RWPE1 (cell line): ENCODE measurements around the gene LRMDA.

Experiments
- CTCF ChIA-PET: fragments of 350-600 bp; sonication (Branson Sonifier 250); formaldehyde crosslinking; extraction: SDS; loops from one replicate; lab custom pipeline; 2021; lab: Yijun Ruan, JAX
- POLR2A ChIA-PET: fragments of 400-600 bp; formaldehyde crosslinking; extraction: SDS; loops from one replicate; lab custom pipeline; 2020; ENCODE audit warnings: antibody characterized with exemption; ENCODE audit not compliant: low non-redundant PET; lab: Yijun Ruan, JAX
- DNase-seq: peaks from one replicate; pipeline ENCODE4 v3.0.0; 2012; ENCODE audit warnings: low spot score
- H3K27ac ChIP-seq: fragments of 450-650 bp; 2 replicates; pipeline ENCODE4 v1.5.1; 2017
- TF ChIP-seq, protein P1 (sequence below): fragments of 450-650 bp; conservative IDR thresholded peaks from 2 replicates; pipeline ENCODE4 v1.5.1; 2017; ENCODE audit warnings: low read depth, mild to moderate bottlenecking

Gene LRMDA

DNA sequence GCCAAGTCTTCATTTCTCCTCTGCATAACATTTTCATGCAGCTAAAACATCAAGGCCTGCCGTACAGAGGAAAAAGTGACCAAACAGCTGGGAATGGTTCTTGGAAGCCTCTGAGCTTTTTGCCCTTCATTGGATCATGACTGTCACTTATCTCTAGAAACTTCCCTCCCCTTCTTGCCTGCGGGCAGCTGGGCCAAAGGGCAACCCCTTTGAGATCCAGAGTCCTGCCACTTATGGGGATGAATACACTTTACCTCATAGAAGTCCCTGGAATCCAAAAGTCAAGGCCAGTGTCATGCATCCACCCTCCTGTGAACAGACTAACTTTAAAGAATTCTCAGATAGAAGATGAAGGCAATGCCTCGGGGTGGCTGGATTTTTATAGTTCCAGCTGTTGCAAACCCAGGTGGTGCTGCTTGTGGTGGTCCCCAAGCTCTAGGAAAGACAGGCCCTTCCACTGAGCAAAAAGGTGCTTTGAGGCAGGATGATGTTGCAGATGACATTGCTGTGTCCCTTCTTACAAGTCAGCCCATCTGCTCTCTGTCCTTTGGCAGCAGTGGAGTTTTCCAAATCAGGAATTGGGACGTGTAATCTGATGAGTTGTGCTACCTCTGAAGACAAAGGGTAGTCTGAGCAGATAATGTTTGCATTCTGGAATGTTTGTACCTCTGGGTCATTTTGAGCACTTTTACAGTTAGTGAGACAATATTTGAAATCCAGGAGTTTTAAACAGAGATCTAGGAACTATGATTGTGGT is 64.2 kb downstream of the LRMDA start:
- POLR2A ChIA-PET = no interaction called here
- CTCF ChIA-PET = interaction anchor here (0.7 kb wide), 1 partner anchor 47 kb away, joined by 3 read pairs; no protein-coding TSS in a partner anchor
- TF ChIP-seq, protein P1, sequence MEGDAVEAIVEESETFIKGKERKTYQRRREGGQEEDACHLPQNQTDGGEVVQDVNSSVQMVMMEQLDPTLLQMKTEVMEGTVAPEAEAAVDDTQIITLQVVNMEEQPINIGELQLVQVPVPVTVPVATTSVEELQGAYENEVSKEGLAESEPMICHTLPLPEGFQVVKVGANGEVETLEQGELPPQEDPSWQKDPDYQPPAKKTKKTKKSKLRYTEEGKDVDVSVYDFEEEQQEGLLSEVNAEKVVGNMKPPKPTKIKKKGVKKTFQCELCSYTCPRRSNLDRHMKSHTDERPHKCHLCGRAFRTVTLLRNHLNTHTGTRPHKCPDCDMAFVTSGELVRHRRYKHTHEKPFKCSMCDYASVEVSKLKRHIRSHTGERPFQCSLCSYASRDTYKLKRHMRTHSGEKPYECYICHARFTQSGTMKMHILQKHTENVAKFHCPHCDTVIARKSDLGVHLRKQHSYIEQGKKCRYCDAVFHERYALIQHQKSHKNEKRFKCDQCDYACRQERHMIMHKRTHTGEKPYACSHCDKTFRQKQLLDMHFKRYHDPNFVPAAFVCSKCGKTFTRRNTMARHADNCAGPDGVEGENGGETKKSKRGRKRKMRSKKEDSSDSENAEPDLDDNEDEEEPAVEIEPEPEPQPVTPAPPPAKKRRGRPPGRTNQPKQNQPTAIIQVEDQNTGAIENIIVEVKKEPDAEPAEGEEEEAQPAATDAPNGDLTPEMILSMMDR = no peak
- no peak overlapping the region for H3K27ac ChIP-seq
- no peak for DNase-seq

GRCh38 chr10:75496191-75496567 is 64.8 kb downstream of the LRMDA start:
- TF ChIP-seq, protein P1 = no peak
- no peak for DNase-seq
- CTCF ChIA-PET = interaction anchor here (0.6 to 0.7 kb wide), 2 partner anchors 317 to 738 kb away, joined by 3 read pairs; no protein-coding TSS in a partner anchor
- H3K27ac ChIP-seq = no peak overlapping the region
- POLR2A ChIA-PET = no interaction called here

DNA sequence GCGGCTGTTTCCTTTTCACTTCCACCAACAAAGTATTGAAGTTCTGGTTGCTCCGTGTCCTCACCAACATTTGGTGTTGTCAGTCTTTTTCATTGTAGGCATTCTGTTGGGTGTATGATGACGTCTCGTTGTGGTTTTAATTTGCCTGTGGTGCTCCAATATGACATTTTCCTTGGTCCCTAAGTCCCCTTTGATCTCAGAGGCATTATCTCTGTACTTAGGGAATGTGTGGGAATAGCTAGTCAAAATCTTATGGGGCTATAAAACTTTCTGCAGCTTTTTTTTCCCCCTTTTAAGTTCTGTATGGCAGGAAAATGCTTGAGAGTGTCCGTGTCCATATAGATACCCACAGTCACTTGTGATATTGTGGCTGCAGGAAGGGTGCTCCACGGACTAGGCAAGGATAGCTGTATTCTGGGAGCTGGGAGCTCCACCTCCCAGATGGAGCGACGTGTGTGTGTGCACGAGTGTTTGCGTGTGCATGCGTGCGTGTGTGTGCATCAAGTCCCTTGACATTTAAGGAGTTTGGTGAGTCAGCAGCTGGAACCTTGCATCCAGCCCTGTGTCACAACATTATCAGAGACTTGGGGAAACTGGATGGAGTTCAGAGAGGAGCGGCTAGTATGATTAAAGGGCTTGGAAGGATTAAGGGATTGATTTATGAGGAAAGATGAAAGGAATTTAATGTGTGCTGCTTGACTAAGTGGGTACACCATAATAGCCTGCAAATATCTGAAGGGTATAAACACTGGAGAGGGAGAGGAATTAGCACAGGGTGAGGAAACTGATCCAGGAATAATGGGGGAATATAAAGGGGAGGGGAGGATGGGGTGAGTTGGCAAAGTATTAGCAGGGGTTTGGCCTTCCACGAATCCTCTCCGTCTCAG is 66.8 kb downstream of the LRMDA start:
- POLR2A ChIA-PET = no interaction called here
- TF ChIP-seq, protein P1 = no peak
- peak overlapping the region; percentile 41 for H3K27ac ChIP-seq
- DNase-seq = no peak
- CTCF ChIA-PET = interaction anchor here (0.6 kb wide), 2 partner anchors 94 to 243 kb away, joined by 3 to 7 read pairs; no protein-coding TSS in a partner anchor

- ChIA-PET CTCF (interaction anchor here (0.6 kb wide), 1 partner anchor 1298 kb away, joined by 3 read pairs; no protein-coding TSS in a partner anchor), POLR2A (no interaction called here)
- TF ChIP-seq, protein P1 = no peak
- H3K27ac ChIP-seq = peak overlapping the region; percentile 41
- no peak for DNase-seq
Measured at GRCh38 chr10:75498884-75499350, 67.5 kb downstream of the LRMDA start.

GRCh38 chr10:75499556-75500160 is 68.2 kb downstream of the LRMDA start:
- no peak for DNase-seq
- ChIA-PET CTCF (interaction anchor here (0.6 kb wide), 1 partner anchor 1298 kb away, joined by 3 read pairs; no protein-coding TSS in a partner anchor), POLR2A (no interaction called here)
- TF ChIP-seq, protein P1 = no peak
- H3K27ac ChIP-seq = no peak overlapping the region

- no peak overlapping the region for H3K27ac ChIP-seq
- CTCF ChIA-PET = no interaction called here
- TF ChIP-seq, protein P1 = no peak
- POLR2A ChIA-PET = no interaction called here
- DNase-seq = no peak
Measured at GRCh38 chr10:75502389-75502788, 71.0 kb downstream of the LRMDA start.
